ENCODE measurements around the gene ARSK. TPM values are rescaled to one million over a fixed set of nuclear protein-coding genes. Genes with fewer than 3 reads are reported as not detected.

Gene ARSK
- total and polyA plus RNA-seq, 10 of the 15 experiments (the other 5 are each of a cell fraction or from before 2014, with no cell fraction given), result 1.6 to 9.5 (median 5.8) TPM

GRCh38 chr5:95511606-95512005, 43.3 kb upstream of the ARSK start:
- H3K27ac ChIP-seq (ENCODE audit: control insufficient read depth, insufficient read depth), result no peak overlapping the region
- WGBS (ENCODE audit: insufficient coverage, insufficient replicate concordance, low lambda C conversion rate, missing lambda C conversion rate), result 100% methylated on average over 1 of the region's 1 CpG
- no peak overlapping the region for H3K9ac ChIP-seq (ENCODE audit: control insufficient read depth, insufficient read depth, low read length)
- no TSS peak for BruUV-seq (replicated peaks)
- no peak overlapping the region for H3K4me3 ChIP-seq
- ChIA-PET SMC1A (ENCODE audit: uncharacterized antibody, unreplicated experiment) (no interaction called here), POLR2A (no interaction called here), CTCF (no interaction called here), RAD21 (ENCODE audit: unreplicated experiment) (no interaction called here)
- TF ChIP-seq CTCF (IDR thresholded peaks at IDR 0.05 in 2 of 3, conservative IDR thresholded peaks at IDR 0.05 in 1 of 3; ENCODE audit: control insufficient read depth in 2 of 3, extremely low read depth in 1 of 3, insufficient read depth in 1 of 3, low read depth in 3 of 3, low read length in 3 of 3) (no peak), TCF12 (IDR thresholded peaks at IDR 0.05; ENCODE audit: low read depth, low read length) (no peak), CREB1 (IDR thresholded peaks at IDR 0.05; ENCODE audit: low read depth) (no peak), MYB (IDR thresholded peaks at IDR 0.05; ENCODE audit: borderline replicate concordance, low read depth, low read length) (no peak), JUND (IDR thresholded peaks at IDR 0.05; ENCODE audit: low read depth, low read length) (no peak), NFYA (IDR thresholded peaks at IDR 0.05; ENCODE audit: borderline replicate concordance, low read depth, low read length) (no peak), ESRRA (IDR thresholded peaks at IDR 0.05; ENCODE audit: low read length) (no peak), JUNB (IDR thresholded peaks at IDR 0.05) (no peak)
- H2AFZ ChIP-seq (ENCODE audit: control insufficient read depth, low read depth, low read length), result no peak overlapping the region
- in situ Hi-C loops (cut with MboI) (no loop called here), intact Hi-C loops (cut with micrococcal nuclease; ENCODE audit: unreplicated experiment) (no loop called here)
- no peaks in the 10 kb centered on the region for H3K9me3 ChIP-seq (replicated peaks; ENCODE audit: control insufficient read depth, insufficient read depth, low read length)
- FAIRE-seq (no peak), DNase-seq (ENCODE audit: low read depth, low spot score) (no peak), ATAC-seq (no peak)
- H3K4me2 ChIP-seq (ENCODE audit: control insufficient read depth, insufficient read depth), result no peak overlapping the region
- peaks cover 1 to 19% of the 10 kb centered on the region in 2 experiments for H3K36me3 ChIP-seq (ENCODE audit: control insufficient read depth in 2 of 2, insufficient read depth in 2 of 2, low read length in 1 of 2)
- H3K4me1 ChIP-seq (ENCODE audit: control insufficient read depth, insufficient read depth, low read length), result no peaks in the 10 kb centered on the region
- H3K79me2 ChIP-seq (ENCODE audit: control insufficient read depth, insufficient read depth, low read length), result no peaks in the 10 kb centered on the region
- no peaks in the 10 kb centered on the region for H4K20me1 ChIP-seq (ENCODE audit: control insufficient read depth, insufficient read depth)
- H3K27me3 ChIP-seq (replicated peaks in 1 of 2; ENCODE audit: control insufficient read depth in 2 of 2, insufficient read depth in 2 of 2, low read length in 1 of 2), result no peaks in the 10 kb centered on the region

Measured in GM12878 (cell line).